Measurements from ENCODE around the gene KRT6A.

The KRT6A gene

GRCh38 chr12:52480073-52480472 is 13.0 kb downstream of the KRT6A start:
- TF ChIP-seq EGR1 (IDR thresholded peaks at IDR 0.05) (no peak), CEBPB (IDR thresholded peaks at IDR 0.05) (no peak), EP300 (IDR thresholded peaks at IDR 0.05; ENCODE audit: borderline replicate concordance) (no peak), TAF1 (IDR thresholded peaks at IDR 0.05; ENCODE audit: low read depth) (no peak), CREB1 (IDR thresholded peaks at IDR 0.05; ENCODE audit: low read depth) (no peak), MAX (IDR thresholded peaks at IDR 0.05) (no peak), USF1 (IDR thresholded peaks at IDR 0.05) (no peak), YY1 (IDR thresholded peaks at IDR 0.05; ENCODE audit: low read depth) (no peak), RAD21 (IDR thresholded peaks at IDR 0.05; ENCODE audit: low read depth) (no peak), NFIC (IDR thresholded peaks at IDR 0.05) (no peak), TCF12 (IDR thresholded peaks at IDR 0.05; ENCODE audit: low read depth) (no peak), ZBTB7A (IDR thresholded peaks at IDR 0.05; ENCODE audit: low read depth) (no peak), FOXM1 (IDR thresholded peaks at IDR 0.05; ENCODE audit: borderline replicate concordance, low read depth) (no peak), TEAD4 (IDR thresholded peaks at IDR 0.05) (no peak)
- TF ChIP-seq, protein P1, sequence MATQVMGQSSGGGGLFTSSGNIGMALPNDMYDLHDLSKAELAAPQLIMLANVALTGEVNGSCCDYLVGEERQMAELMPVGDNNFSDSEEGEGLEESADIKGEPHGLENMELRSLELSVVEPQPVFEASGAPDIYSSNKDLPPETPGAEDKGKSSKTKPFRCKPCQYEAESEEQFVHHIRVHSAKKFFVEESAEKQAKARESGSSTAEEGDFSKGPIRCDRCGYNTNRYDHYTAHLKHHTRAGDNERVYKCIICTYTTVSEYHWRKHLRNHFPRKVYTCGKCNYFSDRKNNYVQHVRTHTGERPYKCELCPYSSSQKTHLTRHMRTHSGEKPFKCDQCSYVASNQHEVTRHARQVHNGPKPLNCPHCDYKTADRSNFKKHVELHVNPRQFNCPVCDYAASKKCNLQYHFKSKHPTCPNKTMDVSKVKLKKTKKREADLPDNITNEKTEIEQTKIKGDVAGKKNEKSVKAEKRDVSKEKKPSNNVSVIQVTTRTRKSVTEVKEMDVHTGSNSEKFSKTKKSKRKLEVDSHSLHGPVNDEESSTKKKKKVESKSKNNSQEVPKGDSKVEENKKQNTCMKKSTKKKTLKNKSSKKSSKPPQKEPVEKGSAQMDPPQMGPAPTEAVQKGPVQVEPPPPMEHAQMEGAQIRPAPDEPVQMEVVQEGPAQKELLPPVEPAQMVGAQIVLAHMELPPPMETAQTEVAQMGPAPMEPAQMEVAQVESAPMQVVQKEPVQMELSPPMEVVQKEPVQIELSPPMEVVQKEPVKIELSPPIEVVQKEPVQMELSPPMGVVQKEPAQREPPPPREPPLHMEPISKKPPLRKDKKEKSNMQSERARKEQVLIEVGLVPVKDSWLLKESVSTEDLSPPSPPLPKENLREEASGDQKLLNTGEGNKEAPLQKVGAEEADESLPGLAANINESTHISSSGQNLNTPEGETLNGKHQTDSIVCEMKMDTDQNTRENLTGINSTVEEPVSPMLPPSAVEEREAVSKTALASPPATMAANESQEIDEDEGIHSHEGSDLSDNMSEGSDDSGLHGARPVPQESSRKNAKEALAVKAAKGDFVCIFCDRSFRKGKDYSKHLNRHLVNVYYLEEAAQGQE (IDR thresholded peaks at IDR 0.05; ENCODE audit: low read depth): no peak

DNA sequence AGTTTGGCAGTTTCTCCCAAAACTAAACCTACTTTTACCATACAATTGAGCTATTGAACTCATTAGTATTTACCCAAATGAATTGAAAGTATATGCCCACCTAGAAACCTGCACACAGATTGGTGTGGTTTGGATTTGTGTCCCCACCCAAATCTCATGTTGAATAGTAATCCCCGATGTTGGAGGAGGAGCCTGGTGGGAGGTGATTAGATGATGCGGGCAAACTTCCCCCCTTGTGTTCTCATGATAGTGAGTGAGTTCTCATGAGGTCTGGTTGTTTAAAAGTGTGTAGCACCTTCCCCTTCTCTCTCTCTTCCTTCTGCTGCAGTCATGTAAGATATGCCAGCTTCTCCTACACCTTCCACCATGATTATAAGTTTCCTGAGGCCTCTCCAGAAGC is 15.4 kb downstream of the KRT6A start:
- no peak for TF ChIP-seq CREB1 (IDR thresholded peaks at IDR 0.05; ENCODE audit: low read depth)
- TF ChIP-seq YY1 (IDR thresholded peaks at IDR 0.05; ENCODE audit: low read depth): no peak
- TF ChIP-seq CEBPB (IDR thresholded peaks at IDR 0.05): no peak
- no peak for TF ChIP-seq RAD21 (IDR thresholded peaks at IDR 0.05; ENCODE audit: low read depth)
- no peak for TF ChIP-seq EGR1 (IDR thresholded peaks at IDR 0.05)
- no peak for TF ChIP-seq TEAD4 (IDR thresholded peaks at IDR 0.05)
- TF ChIP-seq, protein P1 (IDR thresholded peaks at IDR 0.05; ENCODE audit: low read depth): no peak
- TF ChIP-seq USF1 (IDR thresholded peaks at IDR 0.05): no peak
- no peak for TF ChIP-seq EP300 (IDR thresholded peaks at IDR 0.05; ENCODE audit: borderline replicate concordance)
- no peak for TF ChIP-seq ZBTB7A (IDR thresholded peaks at IDR 0.05; ENCODE audit: low read depth)
- TF ChIP-seq MAX (IDR thresholded peaks at IDR 0.05): no peak
- TF ChIP-seq TCF12 (IDR thresholded peaks at IDR 0.05; ENCODE audit: low read depth): no peak
- no peak for TF ChIP-seq NFIC (IDR thresholded peaks at IDR 0.05)
- no peak for TF ChIP-seq TAF1 (IDR thresholded peaks at IDR 0.05; ENCODE audit: low read depth)
- no peak for TF ChIP-seq FOXM1 (IDR thresholded peaks at IDR 0.05; ENCODE audit: borderline replicate concordance, low read depth)

GRCh38 chr12:52474212-52474611 is 18.8 kb downstream of the KRT6A start:
- TF ChIP-seq CEBPB (IDR thresholded peaks at IDR 0.05) (no peak), CREB1 (IDR thresholded peaks at IDR 0.05; ENCODE audit: low read depth) (no peak), TCF12 (IDR thresholded peaks at IDR 0.05; ENCODE audit: low read depth) (no peak), TEAD4 (IDR thresholded peaks at IDR 0.05) (no peak), FOXM1 (IDR thresholded peaks at IDR 0.05; ENCODE audit: borderline replicate concordance, low read depth) (no peak)

DNA sequence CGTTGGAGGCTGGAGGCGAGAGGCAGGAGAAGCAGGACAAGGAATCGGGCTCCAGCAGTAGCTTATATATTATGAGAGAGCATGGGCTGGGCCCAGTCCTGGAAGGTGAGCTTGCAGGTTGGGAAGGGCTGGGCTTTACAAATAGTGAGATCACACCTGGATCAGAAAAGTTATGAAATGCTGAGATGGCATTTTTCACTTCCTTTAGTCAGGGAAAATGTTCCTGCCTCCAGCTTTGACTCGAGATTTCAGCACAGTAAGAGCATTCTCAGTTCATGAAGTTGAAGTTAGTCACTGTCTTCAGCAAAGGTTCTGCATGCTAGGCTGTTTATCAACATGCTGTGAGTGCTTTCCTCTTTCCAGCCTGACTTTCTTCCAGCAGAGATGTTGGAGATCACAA is 19.3 kb downstream of the KRT6A start, which contains the start of gene KRT6C:
TSS of gene KRT6C (minus strand) at position 38 of the 400 bp plus-strand sequence. CDS start 68 bp downstream, outside the sequence.
- TF ChIP-seq TAF1 (IDR thresholded peaks at IDR 0.05; ENCODE audit: low read depth) (no peak), ZBTB7A (IDR thresholded peaks at IDR 0.05; ENCODE audit: low read depth) (no peak), TCF12 (IDR thresholded peaks at IDR 0.05; ENCODE audit: low read depth) (no peak), TEAD4 (IDR thresholded peaks at IDR 0.05) (no peak), MAX (IDR thresholded peaks at IDR 0.05) (no peak), USF1 (IDR thresholded peaks at IDR 0.05) (no peak), EP300 (IDR thresholded peaks at IDR 0.05; ENCODE audit: borderline replicate concordance) (no peak), CEBPB (IDR thresholded peaks at IDR 0.05) (no peak), YY1 (IDR thresholded peaks at IDR 0.05; ENCODE audit: low read depth) (no peak), EGR1 (IDR thresholded peaks at IDR 0.05) (no peak), NFIC (IDR thresholded peaks at IDR 0.05) (no peak)

GRCh38 chr12:52469853-52470252 is 23.2 kb downstream of the KRT6A start:
- no peak for TF ChIP-seq MAX (IDR thresholded peaks at IDR 0.05)
